Left ventricle myocardium inferior (tissue), 1 donor: ENCODE data around the gene EIF5AL1. TPM values are rescaled to one million over a fixed set of nuclear protein-coding genes. Genes with fewer than 3 reads are reported as not detected.
"Not testable (repeated sequence)": the region's sequence is repeated elsewhere in the genome, so short reads cannot be mapped to it uniquely, and the experiment has no call there.

Experiments used
- DNase-seq: peaks from one replicate; pipeline ENCODE4 v3.0.0-alpha.2; 2020
- H3K27ac ChIP-seq: fragments of 200-600 bp; replicated peaks from 2 replicates; pipeline ENCODE4 v1.8.0; 2021
- H3K27me3 ChIP-seq: fragments of 200-600 bp; 2 replicates; pipeline ENCODE4 v1.8.0; 2021; ENCODE audit warnings: low read depth
- H3K36me3 ChIP-seq: fragments of 200-600 bp; 2 replicates; pipeline ENCODE4 v1.8.0; 2021
- H3K4me1 ChIP-seq: fragments of 200-600 bp; 2 replicates; pipeline ENCODE4 v1.8.0; 2021
- H3K4me3 ChIP-seq: fragments of 200-600 bp; 2 replicates; pipeline ENCODE4 v1.8.0; 2021; ENCODE audit warnings: mild to moderate bottlenecking, moderate library complexity
- H3K9me3 ChIP-seq: fragments of 200-600 bp; replicated peaks from 2 replicates; pipeline ENCODE4 v1.8.0; 2021
- intact Hi-C: fragments of 100-400 bp; cut with micrococcal nuclease; formaldehyde crosslinking; loops from one replicate; pipeline ENCODE4 v1.11.0; 2022
- total RNA-seq: library from RNA; stranded (reverse); fragmentation: NEBNext Ultra II Directional; extraction: Animal tissue kit (Norgen Biotek cat#: 25700); gene quantifications from one replicate; pipeline ENCODE4 v1.2.1, GENCODE V29; 2021
- TF ChIP-seq, protein P1 (sequence below): fragments of 200-600 bp; IDR thresholded peaks from 2 replicates; pipeline ENCODE4 v1.8.0; 2021; ENCODE audit warnings: antibody characterized with exemption, mild to moderate bottlenecking, borderline replicate concordance
- donor health status: DM: no; HTN: yes; CAD: no; lungs with severe emphysema.

Gene EIF5AL1
- total RNA-seq, 1 donor from 2014 or later, result 0.05 TPM

DNA sequence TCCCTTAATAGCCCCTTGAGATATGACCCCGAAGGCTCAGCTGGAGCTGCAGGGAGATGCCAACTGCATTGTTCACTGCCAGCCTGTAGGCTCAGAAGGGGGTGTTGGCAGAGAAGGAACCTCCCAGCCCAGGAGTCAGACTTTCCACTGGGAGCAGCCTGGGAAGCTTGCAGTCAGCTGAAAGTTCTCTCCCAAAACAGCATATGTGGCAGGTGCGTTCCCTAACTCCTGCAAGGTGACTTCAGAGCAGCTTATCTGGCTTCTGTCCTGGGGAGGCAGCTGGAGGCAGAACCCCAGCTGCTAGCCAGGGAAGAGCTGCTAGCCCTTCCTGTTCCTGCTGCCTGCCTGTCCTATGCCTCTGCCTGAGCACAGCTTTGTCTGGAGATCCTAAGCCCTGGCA is 39.8 kb downstream of the EIF5AL1 start:
- no peaks in the 10 kb centered on the region for H3K36me3 ChIP-seq
- H3K4me3 ChIP-seq, result no peak overlapping the region
- no peak overlapping the region for H3K27ac ChIP-seq
- DNase-seq, result no peak
- peaks cover 17% of the 10 kb centered on the region for H3K27me3 ChIP-seq
- intact Hi-C loops, result no loop called here
- H3K9me3 ChIP-seq, result no peaks in the 10 kb centered on the region
- TF ChIP-seq, protein P1, sequence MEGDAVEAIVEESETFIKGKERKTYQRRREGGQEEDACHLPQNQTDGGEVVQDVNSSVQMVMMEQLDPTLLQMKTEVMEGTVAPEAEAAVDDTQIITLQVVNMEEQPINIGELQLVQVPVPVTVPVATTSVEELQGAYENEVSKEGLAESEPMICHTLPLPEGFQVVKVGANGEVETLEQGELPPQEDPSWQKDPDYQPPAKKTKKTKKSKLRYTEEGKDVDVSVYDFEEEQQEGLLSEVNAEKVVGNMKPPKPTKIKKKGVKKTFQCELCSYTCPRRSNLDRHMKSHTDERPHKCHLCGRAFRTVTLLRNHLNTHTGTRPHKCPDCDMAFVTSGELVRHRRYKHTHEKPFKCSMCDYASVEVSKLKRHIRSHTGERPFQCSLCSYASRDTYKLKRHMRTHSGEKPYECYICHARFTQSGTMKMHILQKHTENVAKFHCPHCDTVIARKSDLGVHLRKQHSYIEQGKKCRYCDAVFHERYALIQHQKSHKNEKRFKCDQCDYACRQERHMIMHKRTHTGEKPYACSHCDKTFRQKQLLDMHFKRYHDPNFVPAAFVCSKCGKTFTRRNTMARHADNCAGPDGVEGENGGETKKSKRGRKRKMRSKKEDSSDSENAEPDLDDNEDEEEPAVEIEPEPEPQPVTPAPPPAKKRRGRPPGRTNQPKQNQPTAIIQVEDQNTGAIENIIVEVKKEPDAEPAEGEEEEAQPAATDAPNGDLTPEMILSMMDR, result no peak
- no peaks in the 10 kb centered on the region for H3K4me1 ChIP-seq

DNA sequence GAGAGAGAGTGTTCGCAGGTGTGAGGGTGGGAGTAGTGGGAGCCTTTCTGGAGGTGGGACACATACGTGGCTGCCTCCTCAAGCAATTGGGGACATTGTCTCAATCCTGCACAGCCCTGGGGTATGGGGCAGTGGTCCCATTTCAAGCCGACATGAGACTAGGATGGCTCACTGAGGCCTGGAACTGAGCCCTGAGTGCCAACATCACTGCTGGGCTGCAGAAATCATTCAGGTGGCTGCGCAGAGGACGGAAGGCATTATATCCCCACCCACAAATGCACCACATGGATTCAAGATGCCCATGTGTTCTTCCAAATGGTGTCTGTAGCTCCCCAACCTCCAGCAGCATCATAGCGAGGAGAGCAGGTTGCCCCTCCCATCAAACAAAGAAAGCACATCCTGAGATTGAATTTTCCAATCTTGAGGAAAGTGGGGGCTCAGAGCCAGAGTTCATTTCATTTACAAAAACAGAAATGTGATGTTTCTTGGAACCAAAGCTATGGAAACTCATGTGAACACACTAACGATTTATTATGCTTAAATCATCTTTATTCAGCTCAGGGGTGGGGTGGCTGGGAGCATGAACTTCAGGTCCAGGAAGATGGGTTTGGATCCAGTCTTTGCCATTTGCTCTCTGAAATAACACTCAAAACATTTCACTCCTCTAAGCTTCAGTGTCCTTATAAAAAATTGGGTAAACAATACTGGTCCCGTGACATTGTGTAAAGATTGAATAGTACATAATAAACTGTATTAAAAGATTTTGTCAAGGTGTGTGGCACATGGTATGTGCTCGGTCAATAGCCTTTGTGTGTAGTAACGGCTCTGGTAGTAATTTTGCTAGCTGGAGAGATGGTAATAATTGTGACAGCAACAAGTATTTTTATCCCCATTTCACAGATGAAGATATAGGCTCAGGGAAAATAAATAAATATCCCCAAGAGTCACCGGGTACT is 43.3 kb downstream of the EIF5AL1 start:
- Histone ChIP-seq H3K27me3 (peaks cover 17% of the 10 kb centered on the region), H3K9me3 (no peaks in the 10 kb centered on the region), H3K4me3 (no peak overlapping the region), H3K27ac (no peak overlapping the region), H3K4me1 (no peaks in the 10 kb centered on the region), H3K36me3 (no peaks in the 10 kb centered on the region)
- intact Hi-C loops, result no loop called here
- DNase-seq, result no peak
- TF ChIP-seq, protein P1, result no peak

DNA sequence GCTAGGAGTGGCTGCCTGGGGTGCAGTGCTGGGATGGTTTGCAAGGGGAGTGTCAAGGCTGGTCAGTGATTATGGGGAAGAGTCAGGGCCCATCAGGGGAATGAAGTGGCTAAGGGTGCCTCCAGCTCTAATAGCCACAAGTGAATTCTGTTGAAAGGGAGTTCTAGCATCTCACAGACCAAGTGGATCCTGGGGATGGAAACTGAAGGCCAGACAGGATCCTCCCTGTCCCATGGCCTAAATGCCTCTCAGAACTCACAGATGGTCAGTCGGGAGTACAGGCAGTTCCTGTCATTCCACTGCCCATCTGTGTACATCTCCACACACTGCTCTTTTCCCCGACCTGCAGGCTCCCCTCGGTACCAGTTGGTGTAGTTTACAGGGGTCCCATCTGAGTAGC is 44.6 kb downstream of the EIF5AL1 start:
- peaks cover 21% of the 10 kb centered on the region for H3K27me3 ChIP-seq
- H3K4me1 ChIP-seq, DNase-seq, H3K27ac ChIP-seq, intact Hi-C loops, H3K36me3 ChIP-seq, H3K4me3 ChIP-seq, H3K9me3 ChIP-seq: not testable (repeated sequence)

DNA sequence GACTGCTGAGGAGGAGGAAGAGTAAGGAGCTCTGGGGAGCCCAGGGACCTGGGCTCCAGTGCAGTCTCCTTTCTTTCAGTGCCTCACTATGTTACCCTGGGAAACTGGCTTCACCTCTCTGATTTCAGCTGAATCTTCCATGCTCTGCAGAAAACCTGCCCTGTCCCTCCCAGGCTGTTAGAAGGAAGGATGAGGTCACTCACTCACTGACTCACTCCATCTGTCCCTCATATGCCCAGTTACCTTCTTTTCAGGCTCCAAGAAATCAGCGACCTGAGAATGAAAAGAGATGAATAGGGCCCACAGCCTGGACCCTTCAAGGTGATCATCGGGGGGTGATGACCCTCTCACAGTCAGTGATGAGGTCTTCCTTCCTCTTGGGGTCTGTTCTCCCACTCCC is 47.4 kb downstream of the EIF5AL1 start:
- no peaks in the 10 kb centered on the region for H3K36me3 ChIP-seq
- H3K27ac ChIP-seq, result no peak overlapping the region
- TF ChIP-seq, protein P1, result no peak
- no peak overlapping the region for H3K4me3 ChIP-seq
- intact Hi-C loops, result no loop called here
- H3K4me1 ChIP-seq, result peaks cover 5% of the 10 kb centered on the region
- H3K27me3 ChIP-seq, result peaks cover 16% of the 10 kb centered on the region
- no peaks in the 10 kb centered on the region for H3K9me3 ChIP-seq
- DNase-seq, result no peak

DNA sequence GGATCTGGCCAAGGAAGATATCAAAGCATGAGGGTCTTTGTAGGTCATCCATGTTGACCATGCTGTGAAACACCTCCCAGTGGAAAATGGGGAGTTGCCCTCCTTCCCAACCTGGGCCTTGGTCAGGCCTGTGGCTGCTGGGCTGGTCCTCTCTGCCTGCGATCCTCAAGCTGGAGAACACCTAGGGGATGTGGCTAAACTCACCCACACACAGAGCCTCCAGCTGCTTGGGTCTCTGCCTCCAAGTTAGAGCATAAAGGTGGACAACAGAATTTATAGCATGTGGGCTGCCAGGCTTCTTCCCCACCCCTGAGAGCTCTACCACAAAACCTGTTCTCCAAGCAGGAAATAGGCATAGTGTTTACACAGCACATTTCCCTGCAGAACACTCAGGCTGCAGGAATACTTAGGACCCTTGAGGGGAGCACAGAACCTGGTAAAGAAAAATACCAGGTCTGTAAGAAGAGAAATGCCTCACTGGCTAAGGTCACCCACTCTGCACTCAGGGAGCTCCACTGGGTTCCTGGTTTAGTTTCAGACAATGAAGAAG is 47.9 kb downstream of the EIF5AL1 start, which contains the start of gene SFTPA2:
Gene SFTPA2, minus strand, starts transcription at position 248 of the 550 bp plus-strand sequence. CDS start 924 bp downstream, outside the sequence.
- intact Hi-C loops, result no loop called here

More for the DNA sequence above, 47.9 kb downstream of the EIF5AL1 start, which contains the start of gene SFTPA2:
- H3K36me3 ChIP-seq, result no peaks in the 10 kb centered on the region
- TF ChIP-seq, protein P1, result no peak
- no peak for DNase-seq
- no peak within 1 kb of the TSS for H3K27ac ChIP-seq
- H3K27me3 ChIP-seq, result peaks cover 16% of the 10 kb centered on the region
- no peaks in the 10 kb centered on the region for H3K9me3 ChIP-seq
- peaks cover 5% of the 10 kb centered on the region for H3K4me1 ChIP-seq
- H3K4me3 ChIP-seq, result no peak within 1 kb of the TSS
